Activated B cell treated with CpG ODN at 0.5 μM for 24 hours (primary cell): ENCODE results near the gene TUBB4A. TPM values are rescaled to one million over a fixed set of nuclear protein-coding genes. Genes with fewer than 3 reads are reported as not detected.
A peak's percentile ranks its signal among the peaks of the same experiment; 100 is the strongest.

Source experiments
- ATAC-seq: fragments of 200-7000 bp; cut with Tn5 transposase; one replicate; pipeline ENCODE4 v1.10.0; 2021; ENCODE audit warnings: low read depth, mild to moderate bottlenecking, moderate library complexity
- CTCF ChIA-PET: fragments of 350-600 bp; sonication (Branson Sonifier 250); formaldehyde crosslinking; loops from one replicate; lab custom pipeline; 2021; ENCODE audit warnings: antibody characterized with exemption; lab: Charles Lee
- POLR2A ChIA-PET: fragments of 350-600 bp; sonication (Branson Sonifier 250); formaldehyde crosslinking; loops from one replicate; lab custom pipeline; 2021; ENCODE audit warnings: antibody characterized with exemption; lab: Charles Lee
- DNase-seq: peaks from one replicate; pipeline ENCODE4 v3.0.0; 2022
- H3K27ac Mint-ChIP-seq: one replicate; pipeline ENCODE4 v1.8.0; 2020; ENCODE audit warnings: mixed read lengths
- H3K27me3 Mint-ChIP-seq: one replicate; pipeline ENCODE4 v1.8.0; 2021; ENCODE audit warnings: mixed read lengths
- H3K36me3 Mint-ChIP-seq: one replicate; pipeline ENCODE4 v1.8.0; 2021; ENCODE audit warnings: low read depth, mixed read lengths
- H3K4me1 Mint-ChIP-seq: one replicate; pipeline ENCODE4 v1.8.0; 2021; ENCODE audit warnings: mixed read lengths
- H3K4me3 Mint-ChIP-seq: one replicate; pipeline ENCODE4 v1.8.0; 2020; ENCODE audit warnings: mild to moderate bottlenecking, mixed read lengths
- H3K9me3 Mint-ChIP-seq: one replicate; pipeline ENCODE4 v1.8.0; 2020; ENCODE audit warnings: mixed read lengths
- CTCF ChIP-seq: fragments of 200-600 bp; IDR thresholded peaks from one replicate; pipeline ENCODE4 v1.8.0; 2022; ENCODE audit warnings: antibody characterized with exemption, mild to moderate bottlenecking
- intact Hi-C: fragments of 100-400 bp; cut with micrococcal nuclease; formaldehyde crosslinking; loops from one replicate; pipeline ENCODE4 v1.15.1; 2024
- total RNA-seq: library from RNA; stranded (reverse); gene quantifications from 2 replicates; pipeline ENCODE4 v1.2.3, GENCODE V29; 2022

The TUBB4A gene
- total RNA-seq, 1 donor from 2014 or later: 13.2 TPM

- no peak for ATAC-seq
- CTCF ChIA-PET: interaction anchor here (0.7 kb wide), 1 partner anchor 15 kb away, joined by 3 read pairs; no protein-coding TSS in a partner anchor
Observed at GRCh38 chr19:6533746-6534418, 31.8 kb upstream of the TUBB4A start.

GRCh38 chr19:6533000-6533328 is 30.9 kb upstream of the TUBB4A start:
- peaks cover 9% of the 10 kb centered on the region for H3K27me3 Mint-ChIP-seq
- TF ChIP-seq CTCF: no peak
- H3K9me3 Mint-ChIP-seq: peaks cover 5% of the 10 kb centered on the region
- ATAC-seq (no peak), DNase-seq (no peak)
- H3K4me3 Mint-ChIP-seq: peak overlapping the region; percentile 78
- peaks cover 75% of the 10 kb centered on the region for H3K4me1 Mint-ChIP-seq
- intact Hi-C loops: no loop called here
- ChIA-PET CTCF (interaction anchor here (1.4 kb wide), 1 partner anchor 19 kb away, joined by 4 read pairs; no protein-coding TSS in a partner anchor), POLR2A (interaction anchor here (0.5 to 3.1 kb wide), 6 partner anchors 11 to 68 kb away, joined by 3 to 36 read pairs (median 6); no protein-coding TSS in a partner anchor)
- peak overlapping the region; percentile 68 for H3K27ac Mint-ChIP-seq
- H3K36me3 Mint-ChIP-seq: peaks cover 15% of the 10 kb centered on the region

More at GRCh38 chr19:6533746-6534418, 31.8 kb upstream of the TUBB4A start:
- no peak for TF ChIP-seq CTCF
- peaks cover 72% of the 10 kb centered on the region for H3K4me1 Mint-ChIP-seq
- POLR2A ChIA-PET: interaction anchor here (0.6 to 1.6 kb wide), 3 partner anchors 17 to 239 kb away, joined by 3 to 8 read pairs (median 3); partner anchors contain the start of gene VAV1
- peak overlapping the region; percentile 30 for H3K27ac Mint-ChIP-seq
- DNase-seq: no peak
- H3K4me3 Mint-ChIP-seq: no peak overlapping the region
- intact Hi-C loops: no loop called here
- peaks cover 9% of the 10 kb centered on the region for H3K27me3 Mint-ChIP-seq
- peaks cover 5% of the 10 kb centered on the region for H3K9me3 Mint-ChIP-seq
- H3K36me3 Mint-ChIP-seq: peaks cover 15% of the 10 kb centered on the region

GRCh38 chr19:6532244-6532999 is 30.3 kb upstream of the TUBB4A start:
- Mint-ChIP-seq H3K27ac (peak overlapping the region; percentile 68), H3K27me3 (peaks cover 9% of the 10 kb centered on the region), H3K4me3 (peak overlapping the region; percentile 78), H3K36me3 (peaks cover 15% of the 10 kb centered on the region), H3K9me3 (peaks cover 5% of the 10 kb centered on the region), H3K4me1 (peaks cover 76% of the 10 kb centered on the region)
- intact Hi-C loops: no loop called here
- TF ChIP-seq CTCF: no peak
- peak; percentile 31 for DNase-seq
- ATAC-seq: peak; percentile 5
- ChIA-PET CTCF (interaction anchor here (1.4 kb wide), 1 partner anchor 20 kb away, joined by 4 read pairs; no protein-coding TSS in a partner anchor), POLR2A (interaction anchor here (0.5 to 3.1 kb wide), 7 partner anchors 10 to 69 kb away, joined by 3 to 36 read pairs (median 5); no protein-coding TSS in a partner anchor)

GRCh38 chr19:6531956-6532243 is 29.8 kb upstream of the TUBB4A start:
- no peak for ATAC-seq
- DNase-seq: no peak
- H3K27ac Mint-ChIP-seq: peak overlapping the region; percentile 68
- POLR2A ChIA-PET: interaction anchor here (0.9 to 3.1 kb wide), 3 partner anchors 10 to 69 kb away, joined by 3 to 36 read pairs (median 5); no protein-coding TSS in a partner anchor
- intact Hi-C loops: no loop called here
- H3K4me3 Mint-ChIP-seq: peak overlapping the region; percentile 78
- CTCF ChIA-PET: interaction anchor here (1.4 kb wide), 1 partner anchor 20 kb away, joined by 4 read pairs; no protein-coding TSS in a partner anchor
- H3K4me1 Mint-ChIP-seq: peaks cover 75% of the 10 kb centered on the region
- peaks cover 15% of the 10 kb centered on the region for H3K36me3 Mint-ChIP-seq
- peaks cover 9% of the 10 kb centered on the region for H3K27me3 Mint-ChIP-seq
- TF ChIP-seq CTCF: no peak
- H3K9me3 Mint-ChIP-seq: peaks cover 5% of the 10 kb centered on the region
